Measurements from ENCODE around the gene ZFAND5.

Gene ZFAND5, protein sequence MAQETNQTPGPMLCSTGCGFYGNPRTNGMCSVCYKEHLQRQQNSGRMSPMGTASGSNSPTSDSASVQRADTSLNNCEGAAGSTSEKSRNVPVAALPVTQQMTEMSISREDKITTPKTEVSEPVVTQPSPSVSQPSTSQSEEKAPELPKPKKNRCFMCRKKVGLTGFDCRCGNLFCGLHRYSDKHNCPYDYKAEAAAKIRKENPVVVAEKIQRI

DNA sequence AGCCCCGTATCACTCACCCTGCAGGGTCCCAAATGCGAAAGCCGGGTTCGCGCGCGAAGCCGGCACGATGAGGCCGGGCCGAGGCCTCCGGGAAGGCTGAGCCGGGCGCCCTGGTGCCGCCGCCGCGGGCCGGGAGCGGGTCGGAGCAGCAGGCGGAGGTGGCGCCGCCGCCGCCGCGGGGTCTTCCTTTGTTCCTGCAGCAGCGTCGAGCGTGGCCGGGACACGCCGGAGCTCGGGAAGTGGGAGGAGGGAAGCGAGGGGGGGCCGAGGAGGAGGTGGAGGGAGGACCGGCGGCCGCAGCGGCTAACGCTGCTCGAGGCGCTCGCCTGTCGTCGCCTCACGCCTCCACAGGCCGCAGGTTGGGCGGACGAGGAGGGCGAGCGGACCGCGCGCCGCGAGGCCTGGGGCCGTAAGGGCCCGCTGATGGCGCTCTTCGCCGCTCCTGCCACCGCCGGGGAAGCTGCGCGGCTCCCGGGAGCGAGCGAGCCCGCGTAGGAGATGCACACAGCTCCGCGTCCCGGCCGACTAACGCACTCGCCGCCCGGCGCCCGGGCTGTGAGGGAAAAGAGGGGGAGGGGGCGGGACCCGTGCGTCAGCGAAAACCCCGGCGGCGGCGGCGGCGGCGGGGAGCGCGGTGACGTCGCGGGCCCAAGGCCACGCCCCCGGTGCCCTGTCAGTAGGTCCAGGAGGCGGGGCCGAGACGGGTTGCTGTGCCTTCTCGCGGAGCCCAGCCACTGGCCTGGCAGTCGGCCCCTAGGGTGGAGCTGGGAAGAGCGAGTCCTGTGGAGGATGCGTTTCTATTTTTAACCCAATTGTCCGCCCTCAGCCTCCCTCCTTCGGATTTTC lies at the start of gene ZFAND5:
ZFAND5 (minus strand) TSS at position 530 of the 846 bp plus-strand sequence. CDS start 4,430 bp downstream, outside the sequence.
- TF ChIP-seq GATA3 (IDR thresholded peaks at IDR 0.05; ENCODE audit: low read depth, low read length) (no peak), GATA2 (IDR thresholded peaks at IDR 0.05; ENCODE audit: low read depth, low read length) (no peak)

DNA sequence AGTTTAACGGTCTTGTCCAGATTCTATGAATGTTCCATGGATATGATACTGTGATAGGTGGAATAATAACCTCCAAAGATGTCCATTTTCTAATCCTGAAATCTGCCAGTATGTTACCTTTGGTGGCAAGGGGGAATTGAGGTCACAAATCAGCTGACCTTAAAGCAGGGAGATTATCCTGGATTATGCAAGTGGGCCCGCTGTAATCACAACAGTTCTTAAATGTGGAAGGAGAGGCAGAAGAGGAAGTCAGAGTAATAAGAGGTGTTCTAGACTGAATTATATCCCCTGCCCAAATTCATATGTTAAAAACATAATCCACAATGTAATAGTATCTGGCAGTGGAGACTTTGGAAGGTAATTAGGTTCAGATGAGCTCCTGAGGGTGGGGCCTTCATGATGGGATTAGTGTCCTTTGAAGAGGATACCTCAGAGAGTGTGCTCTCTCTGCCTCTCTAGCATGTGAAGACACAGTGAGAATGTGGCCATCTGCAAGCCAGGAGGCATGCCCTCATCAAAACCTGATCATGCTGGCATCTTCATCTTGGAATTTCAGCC lies 47.6 kb upstream of the ZFAND5 start:
- TF ChIP-seq GATA3 (IDR thresholded peaks at IDR 0.05; ENCODE audit: low read depth, low read length) (no peak), GATA2 (IDR thresholded peaks at IDR 0.05; ENCODE audit: low read depth, low read length) (no peak)

DNA sequence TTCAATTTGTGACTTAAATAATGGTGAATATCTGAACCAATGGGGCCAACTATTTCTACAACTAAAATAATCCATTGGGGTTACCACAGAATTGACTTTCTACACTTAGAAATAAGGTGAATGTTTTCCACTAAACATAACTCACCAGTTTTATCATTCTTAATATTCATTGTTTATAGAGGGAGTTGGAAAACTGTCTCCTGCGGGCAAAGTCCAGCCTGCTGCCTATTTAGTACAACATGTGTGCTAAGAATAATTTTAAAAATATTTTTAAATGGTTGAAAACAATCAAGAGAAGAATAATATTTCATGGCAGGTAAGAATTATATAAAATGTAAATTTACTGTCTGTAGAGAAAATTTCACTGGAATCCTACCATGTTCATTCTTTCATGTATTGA lies 45.2 kb upstream of the ZFAND5 start:
- no peak for TF ChIP-seq GATA3 (IDR thresholded peaks at IDR 0.05; ENCODE audit: low read depth, low read length)
- TF ChIP-seq GATA2 (IDR thresholded peaks at IDR 0.05; ENCODE audit: low read depth, low read length) = no peak

DNA sequence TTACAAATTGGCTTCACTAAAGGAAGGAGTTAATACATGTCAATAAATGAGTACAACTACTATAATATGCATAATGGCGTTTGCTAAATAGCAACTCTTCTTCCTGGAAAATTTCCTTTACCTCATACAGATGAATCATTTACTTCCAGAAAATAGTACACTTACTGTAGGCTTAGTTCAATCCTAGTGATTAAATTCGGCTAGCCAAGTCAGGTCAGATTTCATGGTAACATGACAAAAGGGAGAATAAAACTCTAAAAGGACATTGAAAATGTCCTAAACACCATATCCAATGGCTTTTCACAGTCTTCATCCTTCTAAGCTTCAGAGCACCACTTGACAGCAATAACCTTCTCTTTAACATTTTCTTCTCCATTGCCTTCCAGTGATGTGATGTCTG lies 42.1 kb upstream of the ZFAND5 start:
- no peak for TF ChIP-seq GATA2 (IDR thresholded peaks at IDR 0.05; ENCODE audit: low read depth, low read length)
- TF ChIP-seq GATA3 (IDR thresholded peaks at IDR 0.05; ENCODE audit: low read depth, low read length) = no peak

DNA sequence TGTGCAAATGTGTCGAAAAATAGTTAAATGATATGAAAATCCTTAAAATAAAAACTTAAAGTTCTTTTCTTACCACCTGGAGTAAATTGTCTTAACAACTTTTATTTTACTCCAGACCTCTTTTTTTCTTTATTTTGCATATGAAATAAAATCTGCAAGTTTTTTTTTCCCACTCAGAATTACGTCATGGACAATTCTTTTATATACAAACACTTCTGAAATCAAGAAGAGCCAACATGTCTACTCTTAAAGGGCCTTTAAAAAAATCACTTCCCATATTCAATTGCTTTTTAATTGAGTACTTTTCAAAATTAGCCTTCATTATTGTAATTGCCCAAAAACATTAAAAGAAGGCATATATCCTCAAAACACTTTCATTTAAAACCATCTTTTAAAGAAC lies 37.7 kb upstream of the ZFAND5 start:
- no peak for TF ChIP-seq GATA3 (IDR thresholded peaks at IDR 0.05; ENCODE audit: low read depth, low read length)
- no peak for TF ChIP-seq GATA2 (IDR thresholded peaks at IDR 0.05; ENCODE audit: low read depth, low read length)

DNA sequence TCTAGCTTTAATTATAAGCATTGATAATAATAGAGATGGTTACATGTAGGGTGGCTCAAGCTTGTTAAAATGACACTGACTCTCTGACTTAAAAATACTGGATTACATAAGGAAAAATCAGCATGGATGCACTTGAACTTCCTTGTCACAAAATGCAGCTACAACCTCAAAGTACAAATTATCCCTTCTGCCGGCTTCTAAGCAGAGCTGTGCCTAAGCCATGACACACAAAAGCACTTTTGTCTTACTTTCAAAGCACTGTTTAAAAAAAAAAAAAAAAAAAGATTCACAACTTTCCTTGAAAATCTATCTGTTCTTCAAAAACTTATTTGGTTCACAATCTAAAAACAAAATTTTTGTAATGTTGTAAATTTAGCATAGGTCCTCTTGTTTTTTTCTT lies 36.4 kb upstream of the ZFAND5 start:
- TF ChIP-seq GATA2 (IDR thresholded peaks at IDR 0.05; ENCODE audit: low read depth, low read length) (no peak), GATA3 (IDR thresholded peaks at IDR 0.05; ENCODE audit: low read depth, low read length) (no peak)

DNA sequence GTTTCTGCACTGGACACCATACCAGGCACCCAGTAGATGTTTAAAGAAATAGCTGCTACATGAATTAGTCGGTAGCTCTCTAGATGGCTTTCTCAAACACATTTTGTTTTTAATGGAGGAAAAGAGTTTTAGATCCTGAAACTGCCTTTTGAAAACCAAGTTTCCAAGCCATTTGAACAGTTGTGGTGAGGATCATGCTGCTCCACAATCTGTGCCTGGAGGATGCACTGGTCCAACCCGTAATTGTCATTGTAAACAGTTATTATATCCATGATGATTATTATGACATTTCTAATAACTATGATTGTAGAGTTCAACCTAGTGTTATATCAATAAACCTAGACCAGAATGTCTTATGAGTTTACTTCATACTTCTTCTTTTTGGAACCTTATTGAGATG lies 35.9 kb upstream of the ZFAND5 start:
- TF ChIP-seq GATA3 (IDR thresholded peaks at IDR 0.05; ENCODE audit: low read depth, low read length) = no peak
- no peak for TF ChIP-seq GATA2 (IDR thresholded peaks at IDR 0.05; ENCODE audit: low read depth, low read length)

DNA sequence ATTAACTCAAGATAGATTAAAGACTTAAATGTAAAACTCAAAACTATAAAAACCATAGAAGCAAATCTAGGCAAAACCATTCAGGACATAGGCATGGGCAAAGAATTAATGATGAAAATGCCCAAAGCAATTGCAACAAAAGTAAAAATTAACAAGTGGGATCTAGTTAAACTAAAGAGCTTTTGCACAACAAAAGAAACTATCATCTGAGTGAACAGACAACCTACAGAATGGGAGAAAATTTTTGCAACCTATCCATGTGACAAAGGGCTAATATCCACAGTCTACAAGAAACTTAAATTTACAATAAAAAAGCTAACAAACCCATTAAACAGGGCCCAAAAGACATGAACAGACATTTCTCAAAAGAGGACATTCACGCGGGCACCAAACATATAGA lies 34.4 kb upstream of the ZFAND5 start:
- TF ChIP-seq GATA2 (IDR thresholded peaks at IDR 0.05; ENCODE audit: low read depth, low read length) (no peak), GATA3 (IDR thresholded peaks at IDR 0.05; ENCODE audit: low read depth, low read length) (no peak)

DNA sequence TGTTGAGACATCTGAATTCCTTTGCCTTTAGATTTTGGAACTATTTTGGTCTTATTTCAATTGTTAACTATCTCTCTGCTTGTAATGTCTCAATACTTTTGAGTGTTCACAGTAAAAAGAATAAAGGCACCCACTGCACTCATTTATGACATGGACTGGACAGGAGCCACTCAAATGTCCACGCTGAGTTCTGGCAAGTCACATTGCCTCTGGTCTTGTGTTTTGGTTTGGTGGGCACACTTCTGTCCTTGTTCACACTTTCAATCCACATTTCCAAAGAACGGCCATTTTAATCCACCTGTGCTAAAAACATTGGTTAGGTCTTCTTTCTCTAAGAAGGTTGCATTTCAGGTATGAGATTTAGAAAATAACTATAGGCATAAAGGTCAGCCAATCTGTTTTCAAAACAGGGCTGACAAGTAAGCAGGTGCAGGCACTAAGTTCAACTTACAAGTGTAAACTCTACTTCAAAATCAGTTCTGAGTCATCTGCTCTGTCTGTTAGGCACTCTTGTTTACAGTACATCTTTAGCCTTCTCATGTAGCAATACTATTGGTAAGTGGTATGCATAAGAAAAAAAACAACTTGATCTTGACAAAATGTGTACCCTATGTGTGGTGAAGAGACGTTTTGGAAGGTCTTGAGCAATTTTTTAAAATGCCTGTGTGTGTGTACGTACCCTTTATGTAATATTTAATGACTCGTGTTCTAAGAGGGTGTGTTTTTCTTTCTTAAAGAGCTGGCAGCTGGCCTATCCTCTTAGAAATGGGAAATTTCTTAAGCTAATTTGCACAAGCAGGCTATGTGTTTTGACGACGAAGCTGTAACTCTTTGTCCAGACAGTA lies 31.5 kb upstream of the ZFAND5 start:
- no peak for TF ChIP-seq GATA3 (IDR thresholded peaks at IDR 0.05; ENCODE audit: low read depth, low read length)
- TF ChIP-seq GATA2 (IDR thresholded peaks at IDR 0.05; ENCODE audit: low read depth, low read length) = no peak

DNA sequence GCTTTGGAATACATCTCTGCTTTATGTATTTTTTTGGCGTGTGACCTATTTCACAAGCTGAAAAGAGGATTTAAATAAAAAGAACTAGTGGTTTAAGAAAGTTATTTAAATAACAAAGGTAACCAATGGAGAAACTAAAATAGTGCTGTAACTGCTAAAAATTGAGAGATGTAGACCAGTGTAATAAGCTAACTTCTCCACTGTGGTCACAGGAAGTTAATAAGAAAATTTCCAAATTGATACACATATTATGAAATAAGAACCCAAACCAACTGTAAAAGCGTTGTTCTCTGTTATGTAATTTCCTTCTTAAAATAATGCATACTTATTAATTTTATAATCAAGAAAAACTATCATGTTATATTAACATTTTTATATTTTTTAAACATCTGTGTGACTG lies 29.1 kb upstream of the ZFAND5 start:
- TF ChIP-seq GATA3 (IDR thresholded peaks at IDR 0.05; ENCODE audit: low read depth, low read length) (no peak), GATA2 (IDR thresholded peaks at IDR 0.05; ENCODE audit: low read depth, low read length) (no peak)

DNA sequence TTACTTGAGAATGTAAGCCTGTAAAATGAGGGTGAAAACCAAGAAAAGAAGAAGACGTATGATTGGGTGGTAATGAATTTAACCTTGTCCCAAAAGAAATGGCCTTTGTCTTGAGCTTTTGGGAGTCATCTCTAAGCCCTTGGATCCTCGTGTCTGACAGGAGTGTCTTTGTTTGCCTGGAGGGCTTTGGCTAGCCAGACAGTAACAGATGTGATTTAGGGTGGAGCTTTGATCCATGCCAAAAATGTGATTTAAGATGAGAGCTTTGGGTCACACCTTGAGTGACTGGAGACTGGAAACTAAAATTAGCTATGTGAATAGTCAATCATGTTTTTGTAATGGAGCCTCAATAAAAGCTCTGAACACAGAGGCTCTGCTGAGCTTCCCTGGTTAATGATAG lies 25.9 kb upstream of the ZFAND5 start:
- TF ChIP-seq GATA2 (IDR thresholded peaks at IDR 0.05; ENCODE audit: low read depth, low read length) = no peak
- no peak for TF ChIP-seq GATA3 (IDR thresholded peaks at IDR 0.05; ENCODE audit: low read depth, low read length)

DNA sequence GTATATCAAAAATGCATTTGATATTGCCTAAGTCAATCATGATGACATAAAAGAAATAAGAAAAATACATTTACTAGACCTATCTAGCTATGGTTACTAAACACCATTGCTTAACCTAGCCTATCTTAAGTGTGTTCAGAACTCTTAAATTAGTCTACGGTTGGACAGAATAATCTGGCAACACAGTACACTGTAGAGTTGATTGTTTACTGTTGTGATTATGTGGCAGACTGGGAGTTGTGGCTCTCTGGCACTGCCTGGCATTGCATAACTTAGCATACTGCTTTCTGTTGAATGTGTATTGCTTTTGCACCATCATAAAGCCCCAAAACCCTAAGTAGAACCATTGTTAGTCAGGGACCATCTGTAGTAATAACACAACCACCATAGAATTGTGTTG lies 21.2 kb upstream of the ZFAND5 start:
- TF ChIP-seq GATA3 (IDR thresholded peaks at IDR 0.05; ENCODE audit: low read depth, low read length) = no peak
- no peak for TF ChIP-seq GATA2 (IDR thresholded peaks at IDR 0.05; ENCODE audit: low read depth, low read length)

DNA sequence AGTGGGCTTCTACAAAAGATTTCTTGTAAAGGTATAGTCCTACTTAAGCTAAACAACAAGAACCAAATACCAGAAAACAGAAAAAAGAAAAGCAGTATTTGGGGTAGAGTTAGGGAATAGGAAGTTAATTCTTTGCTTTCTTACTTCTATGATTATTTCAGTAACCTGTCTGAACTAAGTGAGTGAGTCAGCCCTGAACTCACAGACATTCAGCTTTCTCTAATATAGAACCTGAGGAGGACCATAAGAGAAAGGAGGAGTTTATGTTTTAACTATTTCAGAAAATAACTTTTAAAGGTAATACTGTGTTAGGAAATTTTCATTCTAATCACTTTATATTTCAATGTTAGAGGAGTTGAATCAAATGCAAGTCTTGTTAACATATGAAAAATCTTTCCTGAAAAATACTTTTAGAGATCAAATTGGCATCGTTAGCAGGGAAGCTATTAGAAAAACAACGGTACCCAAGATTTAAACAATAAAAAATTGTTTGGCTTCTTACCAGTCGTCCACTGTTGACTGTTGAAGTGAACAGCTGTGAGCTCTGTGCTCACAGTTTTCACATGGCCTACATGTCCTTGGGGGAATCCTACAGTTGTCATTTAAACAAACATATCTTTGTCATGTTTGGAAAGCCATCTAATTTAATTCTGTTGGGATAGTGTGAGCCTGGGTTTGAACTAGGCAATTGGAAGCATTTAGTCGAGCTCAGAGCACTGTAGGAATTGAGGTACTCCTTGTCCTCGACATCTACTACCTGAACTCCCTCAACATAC lies 19.9 kb upstream of the ZFAND5 start:
- TF ChIP-seq GATA2 (IDR thresholded peaks at IDR 0.05; ENCODE audit: low read depth, low read length) (no peak), GATA3 (IDR thresholded peaks at IDR 0.05; ENCODE audit: low read depth, low read length) (no peak)

Measured in SH-SY5Y (cell line).